Measurements from ENCODE around the gene SEPTIN8. TPM values are rescaled to one million over a fixed set of nuclear protein-coding genes. Genes with fewer than 3 reads are reported as not detected.
"Not testable (repeated sequence)": the region's sequence is repeated elsewhere in the genome, so short reads cannot be mapped to it uniquely, and the experiment has no call there.

Gene SEPTIN8
- total RNA-seq, 1 experiment from 2014 or later: 97.4 TPM

DNA sequence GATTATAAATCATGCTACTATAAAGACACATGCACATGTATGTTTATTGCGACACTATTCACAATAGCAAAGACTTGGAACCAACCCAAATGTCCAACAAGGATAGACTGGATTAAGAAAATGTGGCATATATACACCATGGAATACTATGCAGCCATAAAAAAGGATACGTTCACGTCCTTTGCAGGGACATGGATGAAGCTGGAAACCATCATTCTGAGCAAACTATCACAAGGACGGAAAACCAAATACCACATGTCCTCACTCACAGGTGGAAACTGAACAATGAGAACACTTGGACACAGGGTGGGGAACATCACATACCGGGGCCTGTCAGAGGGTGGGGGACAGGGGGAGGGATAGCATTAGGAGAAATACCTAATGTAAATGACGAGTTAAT, 28.8 kb upstream of the SEPTIN8 start:
- H3K4me3 ChIP-seq; H3K27me3 ChIP-seq (replicated peaks); DNase-seq (ENCODE audit: low read depth in 1 of 2, low spot score in 2 of 2); H3K4me1 ChIP-seq (replicated peaks); H3K27ac ChIP-seq; H3K36me3 ChIP-seq; H3K9me3 ChIP-seq (replicated peaks): not testable (repeated sequence)

DNA sequence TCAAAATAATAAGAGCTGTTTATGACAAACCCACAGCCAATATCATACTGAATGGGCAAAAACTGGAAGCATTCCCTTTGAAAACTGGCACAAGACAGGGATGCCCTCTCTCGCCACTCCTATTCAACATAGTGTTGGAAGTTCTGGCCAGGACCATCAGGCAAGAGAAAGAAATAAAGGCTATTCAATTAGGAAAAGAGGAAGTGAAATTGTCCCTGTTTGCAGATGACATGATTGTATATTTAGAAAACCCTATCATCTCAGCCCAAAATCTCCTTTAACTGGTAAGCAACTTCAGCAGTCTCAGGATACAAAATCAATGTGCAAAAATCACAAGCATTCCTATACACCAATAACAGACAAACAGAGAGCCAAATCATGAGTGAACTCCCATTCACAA, 27.2 kb upstream of the SEPTIN8 start:
- not testable (repeated sequence) for H3K4me3 ChIP-seq; H3K4me1 ChIP-seq (replicated peaks); H3K9me3 ChIP-seq (replicated peaks); DNase-seq (ENCODE audit: low read depth in 1 of 2, low spot score in 2 of 2); H3K27ac ChIP-seq; H3K27me3 ChIP-seq (replicated peaks); H3K36me3 ChIP-seq

DNA sequence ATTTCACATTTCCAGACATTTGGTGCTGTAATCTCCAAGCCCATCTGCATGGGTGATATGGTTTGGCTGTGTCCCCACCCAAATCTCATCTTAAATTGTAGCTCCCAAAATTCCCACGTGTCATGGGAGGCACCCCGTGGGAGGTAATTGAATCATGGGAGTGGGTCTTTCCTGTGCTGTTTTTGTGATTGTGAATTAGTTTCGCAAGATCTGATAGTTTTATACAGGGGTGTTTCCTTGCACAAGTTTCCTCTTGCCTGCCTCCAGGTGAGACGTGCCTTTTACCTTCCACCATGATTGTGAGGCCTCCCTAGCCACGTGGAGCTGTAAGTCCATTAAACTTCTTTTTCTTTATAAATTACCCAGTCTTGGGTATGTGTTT, 25.6 kb upstream of the SEPTIN8 start:
- not testable (repeated sequence) for DNase-seq (ENCODE audit: low read depth in 1 of 2, low spot score in 2 of 2); H3K4me3 ChIP-seq; H3K27me3 ChIP-seq (replicated peaks); H3K9me3 ChIP-seq (replicated peaks); H3K36me3 ChIP-seq; H3K4me1 ChIP-seq (replicated peaks); H3K27ac ChIP-seq

DNA sequence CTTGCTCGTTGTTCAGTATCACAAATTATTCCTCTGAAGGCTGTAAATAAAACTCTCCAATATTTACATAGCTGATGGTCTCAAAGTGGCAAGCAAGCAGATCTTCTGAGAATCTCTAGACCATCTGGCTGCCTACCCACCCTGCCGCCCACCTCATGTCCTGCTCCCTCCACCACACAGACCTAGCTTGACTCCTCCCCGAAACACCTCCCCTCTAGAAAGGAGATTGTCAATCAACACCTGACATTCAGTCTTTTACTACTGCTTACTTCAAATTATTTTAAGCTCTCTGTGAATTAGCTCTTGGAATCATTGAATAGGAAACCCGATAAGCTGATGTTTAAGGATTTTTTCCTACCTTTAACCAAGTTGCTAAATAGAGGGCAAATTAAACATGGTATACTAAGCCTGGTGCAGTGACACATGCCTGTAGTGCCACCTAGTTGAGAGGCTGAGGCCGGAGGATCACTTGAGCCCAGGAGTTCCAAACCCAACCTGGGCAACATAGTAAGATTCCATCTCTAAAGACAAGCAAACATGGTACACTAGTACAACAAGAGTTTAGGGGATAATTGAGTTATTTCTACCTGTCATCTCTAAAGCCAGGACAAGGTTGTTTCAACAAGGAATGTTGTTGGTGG, 25.1 kb upstream of the SEPTIN8 start:
- 0 out of 2 replicates have a peak, but pooled peaks cover 4% of the 10 kb centered on the region for H3K27me3 ChIP-seq (replicated peaks)
- no peaks in the 10 kb centered on the region for H3K36me3 ChIP-seq
- DNase-seq (ENCODE audit: low read depth in 1 of 2, low spot score in 2 of 2): no peak
- H3K9me3 ChIP-seq (replicated peaks): no peaks in the 10 kb centered on the region
- no peaks in the 10 kb centered on the region for H3K4me1 ChIP-seq (replicated peaks)
- H3K4me3 ChIP-seq: no peak overlapping the region
- no peak overlapping the region for H3K27ac ChIP-seq

DNA sequence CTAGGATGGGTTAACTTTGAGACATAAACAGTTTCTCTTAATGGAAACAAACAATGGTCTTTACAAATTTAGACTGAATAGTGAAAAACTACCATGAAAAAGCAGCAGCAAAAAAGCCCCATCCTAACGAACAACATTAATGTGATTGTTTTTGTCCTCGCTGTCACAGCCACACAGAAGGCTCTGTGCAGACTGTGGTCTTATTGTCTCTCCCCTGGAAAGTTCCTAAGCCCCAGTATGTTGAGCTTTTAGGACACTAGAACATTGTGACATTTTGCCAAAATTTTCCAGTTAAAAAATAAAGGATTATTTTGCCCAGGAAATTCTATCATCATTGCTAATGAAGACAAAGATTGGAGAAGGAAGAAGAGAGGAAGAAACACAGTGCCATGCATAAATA, 23.5 kb upstream of the SEPTIN8 start:
- Histone ChIP-seq H3K4me1 (replicated peaks) (no peaks in the 10 kb centered on the region), H3K4me3 (no peak overlapping the region), H3K9me3 (replicated peaks) (no peaks in the 10 kb centered on the region), H3K36me3 (no peaks in the 10 kb centered on the region), H3K27ac (no peak overlapping the region), H3K27me3 (replicated peaks) (0 out of 2 replicates have a peak, but pooled peaks cover 4% of the 10 kb centered on the region)
- no peak for DNase-seq (ENCODE audit: low read depth in 1 of 2, low spot score in 2 of 2)

DNA sequence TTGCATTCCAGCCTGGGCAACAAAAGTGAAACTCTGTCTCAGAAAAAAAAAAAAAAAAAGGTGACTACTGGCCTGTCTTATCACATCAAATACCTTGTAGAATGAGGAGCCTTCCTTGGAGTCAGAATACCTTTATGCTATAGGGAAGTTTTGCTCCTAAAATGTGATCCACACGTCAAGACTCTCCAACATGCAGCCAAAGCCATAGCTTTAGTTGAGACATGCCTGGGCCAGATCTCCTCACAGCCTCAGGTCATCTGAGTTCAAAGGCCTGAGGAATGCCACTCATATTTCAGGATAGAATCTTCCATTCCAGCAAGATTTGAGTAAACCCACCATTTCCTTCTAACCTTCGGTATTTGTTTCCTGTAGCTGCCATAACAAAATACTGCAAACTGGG, 22.4 kb upstream of the SEPTIN8 start:
- Histone ChIP-seq H3K4me3 (no peak overlapping the region), H3K4me1 (replicated peaks) (no peaks in the 10 kb centered on the region), H3K9me3 (replicated peaks) (no peaks in the 10 kb centered on the region), H3K27ac (no peak overlapping the region), H3K36me3 (no peaks in the 10 kb centered on the region), H3K27me3 (replicated peaks) (peaks cover 4% of the 10 kb centered on the region; the same call in 1 of the 2 replicates)
- DNase-seq (ENCODE audit: low read depth in 1 of 2, low spot score in 2 of 2): no peak

DNA sequence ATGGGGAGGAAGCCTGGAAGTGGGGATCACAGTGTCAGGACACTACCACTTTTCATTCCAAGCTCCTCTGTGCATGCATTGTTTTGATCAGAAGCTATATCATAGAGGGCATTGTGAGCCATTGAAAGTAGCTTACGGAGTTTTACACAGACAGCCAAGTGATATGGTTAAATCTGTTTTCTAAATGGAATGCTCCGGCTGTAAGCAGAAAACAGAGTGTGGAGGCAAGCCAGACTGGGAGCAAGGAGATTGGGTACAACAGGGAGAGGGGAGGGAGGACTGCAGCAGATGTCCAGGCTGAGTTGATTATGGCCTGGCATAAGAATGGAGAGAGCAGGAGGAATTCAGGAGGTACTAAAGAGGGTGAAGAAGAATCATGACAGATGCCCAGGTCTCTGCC, 20.6 kb upstream of the SEPTIN8 start:
- Histone ChIP-seq H3K4me3 (no peak overlapping the region), H3K27me3 (replicated peaks) (no peaks in the 10 kb centered on the region; the same call in 1 of the 2 replicates), H3K4me1 (replicated peaks) (no peaks in the 10 kb centered on the region), H3K36me3 (no peaks in the 10 kb centered on the region), H3K27ac (no peak overlapping the region), H3K9me3 (replicated peaks) (no peaks in the 10 kb centered on the region)
- DNase-seq (ENCODE audit: low read depth in 1 of 2, low spot score in 2 of 2): no peak

DNA sequence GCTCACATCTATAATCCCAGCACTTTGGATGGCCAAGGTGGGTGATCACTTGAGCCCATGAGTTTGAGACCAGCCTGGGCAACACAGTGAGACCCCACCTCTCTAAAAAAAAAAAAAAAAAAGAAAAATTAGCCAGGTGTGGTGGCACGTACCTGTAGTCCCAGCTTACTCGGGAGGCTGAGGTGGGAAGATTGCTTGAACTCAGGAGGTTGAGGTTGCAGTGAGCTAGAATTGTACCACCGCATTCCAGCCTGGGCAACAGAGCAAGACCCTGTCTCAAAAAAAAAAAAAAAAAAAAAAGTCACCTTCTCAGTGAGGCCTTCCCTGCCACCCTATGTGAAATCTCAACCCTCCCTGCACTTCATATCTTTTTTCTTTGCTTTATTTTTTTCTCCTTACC, 14.0 kb upstream of the SEPTIN8 start:
- no peak overlapping the region for H3K4me3 ChIP-seq
- no peak for DNase-seq (ENCODE audit: low read depth in 1 of 2, low spot score in 2 of 2)
- H3K36me3 ChIP-seq: no peaks in the 10 kb centered on the region
- no peak overlapping the region for H3K27ac ChIP-seq
- H3K27me3 ChIP-seq (replicated peaks): no peaks in the 10 kb centered on the region; the same call in 1 of the 2 replicates
- no peaks in the 10 kb centered on the region for H3K9me3 ChIP-seq (replicated peaks)
- peaks cover 9% of the 10 kb centered on the region for H3K4me1 ChIP-seq (replicated peaks)

DNA sequence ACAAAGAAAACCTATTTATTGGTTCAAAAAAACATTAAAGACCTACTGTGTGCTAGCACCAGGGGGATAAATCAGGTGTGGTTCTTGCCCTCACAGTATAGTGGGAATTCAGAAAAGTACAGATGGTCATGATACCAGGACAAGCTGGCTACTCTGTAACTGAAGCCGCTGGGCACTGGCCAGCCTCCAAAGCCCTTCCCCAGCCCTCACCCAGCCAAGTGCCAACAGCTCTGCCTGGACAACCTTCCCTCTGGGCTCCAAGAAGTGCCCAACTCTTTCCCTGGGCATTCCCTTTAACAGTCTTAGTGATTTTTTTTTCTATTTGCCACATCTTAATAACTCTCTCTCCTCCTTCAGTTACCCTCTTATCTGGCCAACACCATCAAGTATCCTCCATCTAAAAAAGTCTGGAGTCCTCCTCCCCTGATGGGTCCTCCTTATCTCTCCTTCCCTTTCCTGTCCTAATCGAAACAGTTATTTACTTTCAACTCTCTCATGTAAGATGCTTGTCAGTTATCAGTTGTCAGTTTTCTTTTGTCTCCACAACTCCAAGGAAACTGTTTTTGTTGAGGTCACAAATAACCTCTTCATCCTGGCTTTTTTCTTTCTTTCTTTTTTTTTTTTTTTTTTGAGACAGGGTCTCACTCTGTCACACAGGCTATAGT, 13.3 kb upstream of the SEPTIN8 start:
- Histone ChIP-seq H3K9me3 (replicated peaks) (no peaks in the 10 kb centered on the region), H3K4me3 (no peak overlapping the region), H3K27ac (no peak overlapping the region), H3K4me1 (replicated peaks) (peaks cover 13% of the 10 kb centered on the region), H3K36me3 (no peaks in the 10 kb centered on the region), H3K27me3 (replicated peaks) (no peaks in the 10 kb centered on the region; the same call in 1 of the 2 replicates)
- no peak for DNase-seq (ENCODE audit: low read depth in 1 of 2, low spot score in 2 of 2)

DNA sequence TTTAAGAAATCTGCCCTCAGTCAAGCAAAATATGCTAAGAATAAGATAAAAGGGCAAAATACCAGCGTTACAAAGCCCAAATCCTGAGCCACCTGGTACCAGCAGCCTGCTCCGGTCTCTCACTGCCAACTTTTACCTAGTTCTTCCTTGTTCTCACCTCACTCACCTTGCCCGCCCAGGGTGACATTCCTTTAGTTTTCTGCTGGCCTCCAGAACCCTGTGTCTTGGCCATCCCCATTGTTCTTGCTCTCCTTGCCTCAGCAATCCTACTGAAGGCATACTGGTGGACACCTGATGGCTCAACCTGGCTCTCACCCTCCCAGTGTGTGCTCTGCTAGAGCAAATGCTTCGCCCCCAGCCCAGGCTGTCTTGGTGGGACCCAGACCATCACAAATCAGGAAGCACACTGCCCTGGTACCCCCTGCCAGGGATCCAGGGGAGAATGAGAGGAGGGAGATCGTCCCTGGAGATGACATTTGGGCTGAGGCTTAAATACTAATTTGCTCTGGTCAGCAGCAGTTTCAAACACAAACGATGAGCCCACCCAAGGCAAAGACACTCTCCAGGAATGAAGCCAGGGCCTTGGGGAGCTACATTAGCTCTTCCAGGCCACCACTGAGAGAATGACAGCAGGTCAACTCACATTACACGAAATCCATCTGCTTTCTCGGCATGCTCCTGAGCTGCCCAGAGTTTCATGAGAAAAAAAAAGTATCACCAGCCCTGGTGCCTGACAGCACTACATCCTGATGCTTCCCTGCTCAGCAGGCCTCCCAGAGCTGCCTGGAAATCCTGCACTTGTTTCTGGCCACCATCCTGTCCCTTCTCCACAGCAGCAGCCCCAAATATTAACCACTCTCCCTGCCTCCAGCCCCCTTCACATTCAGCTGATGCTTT, 12.2 kb upstream of the SEPTIN8 start:
- Histone ChIP-seq H3K27ac (no peak overlapping the region), H3K27me3 (replicated peaks) (no peaks in the 10 kb centered on the region), H3K9me3 (replicated peaks) (no peaks in the 10 kb centered on the region), H3K36me3 (no peaks in the 10 kb centered on the region), H3K4me1 (replicated peaks) (peaks cover 17% of the 10 kb centered on the region), H3K4me3 (no peak overlapping the region)
- no peak for DNase-seq (ENCODE audit: low read depth in 1 of 2, low spot score in 2 of 2)

DNA sequence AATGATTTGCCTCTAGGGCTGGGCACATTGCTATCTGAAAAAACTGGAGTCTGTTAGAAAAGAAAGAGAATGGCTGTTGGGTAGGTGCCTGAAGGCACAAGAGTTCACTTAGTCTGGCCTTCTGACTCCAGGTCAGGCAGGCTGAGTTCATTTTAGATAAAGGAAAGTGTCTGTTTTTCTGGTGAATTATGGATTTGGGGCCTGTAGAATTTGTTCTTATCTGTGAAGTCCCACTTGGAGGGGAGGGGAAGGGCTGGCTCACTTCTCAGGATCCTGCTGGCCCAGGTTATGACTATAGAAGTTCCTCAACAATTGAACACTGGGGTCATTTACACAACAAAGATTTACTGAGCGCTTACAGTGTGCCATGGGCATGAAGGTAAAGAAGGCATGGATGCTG, 11.5 kb upstream of the SEPTIN8 start:
- Histone ChIP-seq H3K27me3 (replicated peaks) (no peaks in the 10 kb centered on the region), H3K4me1 (replicated peaks) (peaks cover 17% of the 10 kb centered on the region), H3K27ac (no peak overlapping the region), H3K36me3 (no peaks in the 10 kb centered on the region), H3K9me3 (replicated peaks) (no peaks in the 10 kb centered on the region), H3K4me3 (no peak overlapping the region)
- DNase-seq (ENCODE audit: low read depth in 1 of 2, low spot score in 2 of 2): no peak

DNA sequence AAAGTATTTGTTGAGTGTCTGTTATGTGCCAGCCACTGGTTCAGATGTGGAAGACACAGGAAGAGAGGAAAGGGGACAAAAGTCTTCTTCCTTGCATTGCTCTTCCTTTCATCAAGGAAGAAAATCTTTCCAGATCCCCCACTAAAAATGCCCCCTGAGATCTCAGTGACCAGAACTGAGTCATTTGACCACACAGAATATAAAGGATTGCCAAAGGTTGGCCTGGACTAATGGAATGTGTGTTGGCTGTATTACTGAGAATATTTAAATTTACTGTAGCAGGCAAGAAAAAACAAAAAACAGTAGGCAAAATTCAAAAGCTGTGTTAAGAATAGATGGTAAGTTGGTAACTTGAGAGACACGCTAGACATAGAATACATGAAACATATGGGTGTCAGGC, 10.0 kb upstream of the SEPTIN8 start:
- Histone ChIP-seq H3K36me3 (no peaks in the 10 kb centered on the region), H3K4me1 (replicated peaks) (peaks cover 29% of the 10 kb centered on the region)

DNA sequence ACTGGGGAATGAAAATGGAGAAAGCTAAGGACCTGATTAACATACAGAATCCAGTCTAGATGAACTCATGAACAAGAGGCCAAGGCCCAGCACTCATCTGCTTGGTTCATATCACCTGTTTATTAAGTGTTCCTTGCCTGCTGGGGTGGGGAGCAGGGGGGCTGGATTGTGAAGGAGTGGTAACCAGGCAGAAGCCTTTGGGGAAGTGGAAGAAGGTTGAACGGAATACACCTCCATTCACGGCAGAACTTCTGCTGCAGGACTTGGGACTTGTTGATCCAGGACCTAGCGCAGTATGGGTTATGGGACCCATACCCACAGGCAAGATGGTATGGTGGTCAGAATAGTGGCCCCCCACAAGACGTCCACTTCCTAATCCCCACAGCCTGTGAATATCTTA, 8.8 kb upstream of the SEPTIN8 start:
- Histone ChIP-seq H3K4me1 (replicated peaks) (peaks cover 35% of the 10 kb centered on the region), H3K27me3 (replicated peaks) (no peaks in the 10 kb centered on the region), H3K27ac (no peak overlapping the region), H3K36me3 (no peaks in the 10 kb centered on the region), H3K9me3 (replicated peaks) (no peaks in the 10 kb centered on the region), H3K4me3 (no peak overlapping the region)
- DNase-seq (ENCODE audit: low read depth in 1 of 2, low spot score in 2 of 2): no peak

More for the DNA sequence above, 10.0 kb upstream of the SEPTIN8 start:
- Histone ChIP-seq H3K4me3 (no peak overlapping the region), H3K9me3 (replicated peaks) (no peaks in the 10 kb centered on the region), H3K27ac (no peak overlapping the region), H3K27me3 (replicated peaks) (no peaks in the 10 kb centered on the region)
- peak in 1 of 2 experiments; percentile 46 for DNase-seq (ENCODE audit: low read depth in 1 of 2, low spot score in 2 of 2)

DNA sequence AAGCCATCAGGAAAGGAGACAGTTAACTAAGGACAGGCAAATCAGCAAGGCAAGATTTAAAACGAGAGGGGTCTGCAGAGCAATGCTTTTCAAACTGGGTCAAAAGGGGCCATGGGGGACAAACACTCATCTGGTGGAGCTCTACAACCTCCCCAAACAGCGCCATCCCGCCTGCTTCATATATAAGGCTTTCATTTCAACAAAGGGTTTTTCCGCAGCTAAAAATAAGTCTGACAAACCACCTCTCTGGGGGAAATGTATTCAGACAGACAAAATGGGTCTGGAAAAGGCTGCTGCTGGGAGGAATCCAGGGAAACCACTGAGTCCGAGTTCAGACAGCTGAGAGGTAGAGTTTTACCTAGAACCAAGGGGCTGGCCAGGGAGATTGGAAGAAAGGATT, 8.3 kb upstream of the SEPTIN8 start:
- DNase-seq (ENCODE audit: low read depth in 1 of 2, low spot score in 2 of 2): no peak
- H3K9me3 ChIP-seq (replicated peaks): no peaks in the 10 kb centered on the region
- no peak overlapping the region for H3K4me3 ChIP-seq
- no peaks in the 10 kb centered on the region for H3K36me3 ChIP-seq
- H3K4me1 ChIP-seq (replicated peaks): peaks cover 35% of the 10 kb centered on the region
- no peaks in the 10 kb centered on the region for H3K27me3 ChIP-seq (replicated peaks)
- H3K27ac ChIP-seq: no peak overlapping the region

All from SJSA1 (cell line).